Right hindlimb (tissue), 1 donor: ENCODE measurements around the gene PCNX1.
"Not testable (repeated sequence)": the region's sequence is repeated elsewhere in the genome, so short reads cannot be mapped to it uniquely, and the experiment has no call there.

Experiments
- DNase-seq: peaks from one replicate; pipeline ENCODE4 v3.0.0-alpha.2; 2018

The PCNX1 gene

GRCh38 chr14:71103662-71104484 is 196.6 kb downstream of the PCNX1 start:
- DNase-seq: no peak

- no peak for DNase-seq
Measured at GRCh38 chr14:71105177-71105576, 197.9 kb downstream of the PCNX1 start.

DNA sequence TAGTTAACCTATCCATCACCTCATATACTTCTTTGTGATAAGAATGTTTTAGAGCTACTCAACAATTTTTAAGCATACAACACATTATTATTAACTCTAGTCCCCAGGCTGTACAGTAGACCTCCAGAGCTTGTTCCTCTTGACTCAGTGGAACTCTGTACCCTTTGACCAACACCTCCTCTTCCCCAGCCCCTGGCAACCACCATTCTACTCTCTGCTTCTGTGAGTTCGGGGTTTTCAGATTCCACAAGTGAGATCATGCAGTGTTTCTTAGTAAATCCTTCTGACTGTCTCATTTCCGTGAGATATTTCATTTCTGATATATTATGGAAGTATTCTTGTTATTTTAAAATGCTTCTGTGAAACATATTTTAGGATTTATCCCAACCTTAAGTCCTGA is 200.7 kb downstream of the PCNX1 start:
- DNase-seq: no peak

GRCh38 chr14:71108398-71109119 is 201.3 kb downstream of the PCNX1 start:
- no peak for DNase-seq

- no peak for DNase-seq
Measured at GRCh38 chr14:71113376-71113775, 206.1 kb downstream of the PCNX1 start.

- DNase-seq: no peak
Measured at GRCh38 chr14:71114565-71114964, 207.3 kb downstream of the PCNX1 start.

DNA sequence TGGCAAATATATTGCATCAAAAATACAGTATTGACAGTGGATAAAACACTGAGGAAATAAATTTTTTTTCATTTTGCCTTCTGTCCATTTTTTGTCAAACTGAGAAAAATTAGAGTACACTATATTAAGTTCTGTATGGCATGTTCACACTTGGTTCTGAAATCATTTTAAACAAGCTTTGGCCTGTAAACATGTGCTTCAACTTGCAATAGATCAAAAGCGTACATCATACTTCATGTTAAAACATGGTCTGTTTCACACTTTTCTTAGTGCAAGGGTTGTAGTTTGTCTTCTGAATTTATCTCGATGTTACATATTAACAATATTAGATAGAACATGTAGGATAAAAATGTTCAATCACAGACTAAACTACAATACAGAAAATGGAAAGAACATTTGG is 208.0 kb downstream of the PCNX1 start:
- no peak for DNase-seq

DNA sequence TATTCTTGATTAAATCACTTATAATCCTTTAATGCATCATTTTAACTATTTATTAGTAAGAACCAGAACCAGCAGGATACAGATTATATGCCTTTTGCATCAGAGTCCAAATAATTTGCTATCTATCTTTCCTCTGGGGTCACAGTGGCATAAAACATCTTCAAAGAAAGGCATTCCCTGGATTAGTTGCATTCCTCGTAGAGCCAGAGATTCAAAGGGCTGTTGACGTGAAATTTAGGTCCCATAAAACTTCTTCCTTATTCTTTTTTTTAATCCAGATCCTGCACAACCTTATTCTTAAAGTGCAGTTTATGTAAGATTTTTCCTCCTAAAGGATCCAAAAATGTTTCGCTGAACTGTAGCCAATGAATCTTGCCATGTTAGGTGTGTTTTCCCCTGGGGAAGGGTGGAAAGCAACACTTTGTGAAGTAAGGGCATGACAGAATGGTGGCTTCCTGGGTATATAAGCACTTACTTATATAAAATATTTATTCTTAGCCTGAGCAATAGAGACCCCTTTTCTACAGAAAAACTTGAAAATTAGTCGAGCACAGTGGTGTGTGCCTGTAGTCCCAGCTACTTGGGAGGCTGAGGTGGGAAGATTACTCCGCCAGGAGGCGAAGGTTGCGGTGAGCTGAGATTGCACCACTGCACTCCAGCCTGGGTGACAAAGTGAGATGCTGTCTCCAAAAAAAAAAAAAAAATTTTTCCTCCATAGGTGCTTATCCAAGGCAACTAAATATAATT is 208.7 kb downstream of the PCNX1 start:
- no peak for DNase-seq

DNA sequence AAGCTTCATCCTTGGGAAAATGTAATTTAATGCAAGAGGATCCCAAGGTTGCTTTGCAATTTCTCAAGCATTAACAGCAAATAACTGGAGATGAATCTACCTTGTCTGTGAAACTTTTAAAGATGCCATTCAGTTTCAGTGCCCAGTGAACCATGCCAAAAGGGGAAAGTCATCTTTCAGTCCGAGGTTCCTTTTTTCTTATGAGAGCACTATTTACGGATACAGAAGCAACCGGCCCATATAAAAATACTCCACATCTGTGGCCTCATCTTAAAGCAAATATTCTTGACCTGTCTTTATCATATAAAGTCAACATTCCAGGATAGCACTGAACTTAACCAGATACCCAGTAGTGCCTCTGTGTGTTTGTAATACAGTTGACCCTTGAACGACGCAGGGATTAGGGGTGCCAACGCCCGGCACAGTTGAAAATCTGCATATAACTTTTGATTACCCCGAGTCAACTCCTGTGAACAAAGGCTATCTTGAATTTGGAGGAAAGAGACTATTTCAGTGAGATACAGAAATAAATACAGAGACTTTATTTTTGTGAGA is 209.4 kb downstream of the PCNX1 start:
- no peak for DNase-seq

DNA sequence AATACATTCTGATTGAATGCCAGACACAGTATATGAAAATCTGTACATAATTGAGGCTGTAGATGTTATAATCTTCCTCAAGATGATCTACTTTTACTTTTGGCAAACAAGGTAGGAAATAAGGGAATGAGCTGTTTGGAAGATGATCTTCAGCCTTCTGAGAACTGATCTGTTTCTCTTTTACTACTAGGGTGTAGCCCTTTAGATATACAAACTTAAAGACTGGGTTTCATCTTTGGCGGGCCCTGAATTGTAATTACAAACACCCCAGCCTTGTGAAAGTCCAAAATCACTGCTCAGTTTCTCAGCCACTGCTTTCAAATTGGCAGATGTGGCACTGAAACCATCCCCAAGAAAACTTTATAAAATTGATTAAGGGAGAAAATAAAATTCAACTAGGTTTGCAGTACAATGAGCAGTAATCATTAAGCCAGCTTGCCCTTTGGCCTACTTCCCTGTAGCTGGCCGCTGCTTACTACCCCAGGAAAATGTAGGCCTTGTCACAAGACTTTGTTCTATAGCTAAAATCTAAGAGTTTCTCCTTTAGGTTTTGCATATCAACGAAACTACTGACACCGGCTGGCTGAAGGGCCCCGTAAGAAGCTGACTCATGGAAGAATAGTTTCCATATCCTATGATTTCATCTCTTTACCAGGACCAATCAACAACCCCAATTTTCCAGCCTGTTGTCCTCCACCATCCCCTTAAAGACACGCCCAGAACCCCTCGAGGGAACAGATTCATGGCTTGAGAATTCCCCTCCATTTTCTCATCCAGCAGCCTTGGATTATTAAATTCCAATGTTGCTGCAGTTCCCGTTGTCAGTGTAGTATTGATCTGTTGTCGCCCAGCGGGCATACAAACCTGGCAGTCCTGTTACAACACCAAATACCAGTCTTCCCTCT is 210.8 kb downstream of the PCNX1 start:
- no peak for DNase-seq

DNA sequence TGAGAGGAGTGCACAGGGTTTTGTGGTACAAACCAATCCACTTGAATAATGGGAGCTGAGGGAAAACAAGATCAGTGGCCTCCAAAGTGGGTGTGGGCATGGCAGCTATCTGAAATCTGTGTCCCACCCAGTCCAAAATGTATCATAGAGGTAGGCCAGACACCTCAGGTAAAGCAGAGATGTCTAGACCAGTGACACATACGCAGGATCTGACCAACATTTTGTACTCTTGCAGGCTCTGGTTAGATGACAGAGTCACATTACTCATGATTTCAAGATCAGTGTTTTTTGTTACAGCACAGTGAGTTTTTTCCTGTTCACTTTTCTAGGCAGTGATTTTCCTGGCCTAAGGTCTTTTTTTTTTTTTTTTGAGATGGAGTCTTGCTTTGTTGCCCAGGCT is 211.8 kb downstream of the PCNX1 start:
- no peak for DNase-seq

DNA sequence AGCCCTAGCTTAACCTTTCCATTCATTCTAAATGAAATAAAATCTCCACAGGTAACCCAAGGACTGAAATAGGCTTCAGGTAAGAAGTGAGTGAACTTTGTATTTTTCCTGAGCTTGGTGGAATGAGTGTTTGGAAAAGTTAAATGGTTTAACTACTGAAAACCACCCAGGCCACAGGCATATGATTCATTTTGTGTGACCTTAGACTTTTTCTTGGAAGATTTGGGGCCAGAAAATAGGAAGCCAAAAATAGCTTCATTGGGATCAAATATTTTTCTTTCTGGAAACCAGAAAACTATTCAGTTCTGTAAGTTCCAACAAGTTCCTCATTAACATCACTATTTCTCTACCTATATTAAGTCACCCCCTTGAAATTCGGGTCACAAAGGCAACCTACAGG is 212.6 kb downstream of the PCNX1 start:
- no peak for DNase-seq

- DNase-seq: no peak
Measured at GRCh38 chr14:71121001-71121400, 213.7 kb downstream of the PCNX1 start.

GRCh38 chr14:71121711-71122110 is 214.5 kb downstream of the PCNX1 start:
- DNase-seq: no peak

DNA sequence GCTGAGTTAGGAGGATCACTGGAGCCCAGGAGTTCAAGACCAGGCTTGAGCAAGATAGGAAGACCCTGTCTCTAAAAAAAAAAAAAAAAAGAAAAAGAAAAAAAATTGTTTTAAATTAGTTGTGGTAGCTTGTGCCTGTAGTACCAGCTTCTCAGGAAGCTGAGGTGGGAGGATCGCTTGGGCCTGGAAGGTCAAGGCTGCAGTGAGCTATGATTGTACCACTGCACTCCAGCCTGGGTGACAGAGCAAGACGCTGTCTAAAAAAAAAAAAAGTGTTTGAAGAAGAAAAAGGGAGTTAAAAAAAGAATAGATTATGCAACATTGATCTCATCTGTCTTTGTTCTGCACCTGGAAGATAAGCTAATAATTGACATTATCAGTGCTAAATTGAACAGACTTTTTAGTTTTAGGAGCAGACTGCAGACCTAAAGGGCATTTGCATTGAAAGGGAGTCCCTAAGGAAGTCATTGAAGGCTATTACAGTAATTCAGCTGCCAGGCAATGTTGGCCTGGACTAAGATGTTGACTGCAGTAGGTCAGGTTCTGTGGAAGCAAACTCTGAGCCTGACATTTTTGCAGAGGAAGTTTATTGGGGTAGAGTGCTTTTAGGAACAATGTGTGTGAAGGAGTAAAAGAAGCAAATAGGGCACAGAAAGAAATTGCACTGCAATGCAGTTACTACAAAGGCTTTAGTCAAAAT is 215.8 kb downstream of the PCNX1 start:
- no peak for DNase-seq

- no peak for DNase-seq
Measured at GRCh38 chr14:71123579-71124135, 216.4 kb downstream of the PCNX1 start.

DNA sequence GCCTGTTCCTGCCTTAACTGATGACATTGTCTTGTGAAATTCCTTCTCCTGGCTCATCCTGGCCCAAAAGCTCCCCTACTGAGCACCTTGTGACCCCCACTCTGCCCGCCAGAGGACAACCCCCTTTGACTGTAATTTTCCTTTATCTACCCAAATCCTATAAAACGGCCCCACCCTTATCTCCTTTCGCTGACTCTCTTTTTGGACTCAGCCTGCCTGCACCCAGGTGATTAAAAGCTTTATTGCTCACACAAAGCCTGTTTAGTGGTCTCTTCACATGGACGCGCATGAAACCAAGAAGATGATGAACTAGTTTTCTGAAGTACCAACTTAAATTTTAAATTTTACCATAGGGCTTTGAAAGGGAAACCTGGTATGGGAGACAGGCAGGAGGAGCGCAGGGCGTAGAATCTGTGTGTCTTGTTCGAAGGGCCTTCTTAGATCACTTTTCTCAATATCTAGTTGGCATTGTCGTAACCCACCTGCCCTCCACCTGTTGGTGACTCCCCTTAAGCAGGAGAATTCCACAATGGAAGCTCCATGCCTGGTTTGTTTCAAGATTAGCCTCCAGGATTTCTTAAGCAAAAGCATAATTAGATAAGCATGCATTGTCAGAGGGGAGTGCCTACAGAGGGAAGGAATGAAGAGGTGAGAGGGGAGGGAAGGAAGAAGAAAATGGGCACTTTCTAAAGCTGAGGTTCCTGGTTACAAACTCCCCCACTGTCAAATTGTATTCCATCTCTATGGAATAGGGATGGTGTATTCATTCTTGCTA is 222.6 kb downstream of the PCNX1 start:
- DNase-seq: not testable (repeated sequence)

GRCh38 chr14:71130491-71131179 is 223.4 kb downstream of the PCNX1 start:
- no peak for DNase-seq

DNA sequence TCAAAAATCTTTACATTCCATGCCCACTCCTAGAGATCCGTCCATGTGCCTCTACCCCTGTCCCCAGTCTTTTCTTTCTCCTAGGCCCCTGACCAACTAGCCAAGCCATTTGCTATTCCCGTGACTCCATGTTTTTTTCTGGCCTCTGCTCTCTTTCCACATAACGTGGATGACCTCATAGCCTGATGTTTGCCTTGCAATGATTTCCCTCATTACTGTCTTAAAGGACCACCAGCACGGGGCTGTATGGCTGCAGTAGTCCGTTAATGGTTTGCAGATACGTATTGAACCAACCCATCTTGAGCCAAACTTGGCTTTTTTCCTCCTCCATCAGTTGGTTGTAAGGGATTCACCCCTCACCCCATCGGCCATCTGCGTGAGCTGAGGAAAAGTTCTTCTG is 226.0 kb downstream of the PCNX1 start:
- DNase-seq: no peak

- DNase-seq: no peak
Measured at GRCh38 chr14:71135496-71135895, 228.2 kb downstream of the PCNX1 start.
